Measurements from ENCODE around the gene GPR149. TPM values are rescaled to one million over a fixed set of nuclear protein-coding genes. Genes with fewer than 3 reads are reported as not detected.
A peak's percentile ranks its signal among the peaks of the same experiment; 100 is the strongest.

GPR149 gene
- total RNA-seq, 1 experiment from 2014 or later, result not detected

DNA sequence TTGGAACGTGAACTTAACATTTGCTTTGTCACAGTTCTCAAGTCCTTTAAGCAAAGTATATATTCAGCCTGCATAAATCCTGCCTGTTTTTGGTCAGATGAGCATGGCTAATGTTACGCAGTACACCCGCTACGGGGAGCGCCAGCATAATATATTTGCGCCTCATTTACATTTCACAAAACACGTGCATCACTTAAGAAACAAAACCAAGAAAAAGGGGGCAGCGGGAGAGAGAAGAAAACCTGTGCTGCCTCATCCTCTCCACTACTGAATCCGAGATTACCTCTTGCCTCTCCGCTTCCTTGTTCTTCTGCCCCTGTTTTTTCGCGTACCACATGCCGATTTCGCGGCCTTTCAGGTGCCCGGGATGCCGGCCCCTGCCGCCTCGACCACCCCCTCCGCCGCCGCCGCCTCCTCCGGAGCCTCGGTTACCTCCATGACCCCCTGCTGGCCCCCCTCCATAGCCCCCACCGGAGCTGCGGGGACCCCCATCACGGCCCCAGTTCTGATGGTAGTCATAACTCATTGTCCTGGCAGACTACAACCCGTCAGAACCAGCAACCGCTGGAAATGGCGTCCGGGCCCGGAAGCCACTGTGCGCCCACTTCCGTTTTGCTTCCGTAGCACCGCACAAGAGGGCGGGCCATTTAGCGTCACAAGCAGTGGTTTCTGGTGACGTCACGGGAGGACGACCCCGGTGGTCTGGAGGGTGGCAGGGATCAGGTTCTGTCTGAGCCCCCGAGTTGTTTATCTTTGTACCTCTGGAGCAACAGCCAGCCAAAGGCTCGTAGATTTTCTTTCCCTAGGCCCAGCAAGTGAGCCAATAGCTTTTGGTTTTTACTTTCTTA lies 105.9 kb downstream of the GPR149 start, which contains the start of gene DHX36:
Gene DHX36, minus strand, starts transcription at position 597 of the 848 bp plus-strand sequence. Its CDS starts 71 bp downstream, at position 526.
- peaks cover 5% of the 10 kb centered on the region; the same call in 1 of the 2 replicates for H4K20me1 ChIP-seq (ENCODE audit: insufficient read depth)
- peak; percentile 73 for DNase-seq (ENCODE audit: low read depth, low spot score)
- ChIA-PET CTCF (no interaction called here), RAD21 (ENCODE audit: low non-redundant PET in 1 of 2, low total read pairs in 2 of 2, uncharacterized antibody in 2 of 2, unreplicated experiment in 2 of 2) (no interaction called here), POLR2A (no interaction called here)
- no peaks in the 10 kb centered on the region for H3K9me3 ChIP-seq (ENCODE audit: control insufficient read depth in 1 of 2, insufficient read depth in 1 of 2, low read depth in 1 of 2, low read length in 2 of 2)
- peak; percentile 94 for ATAC-seq
- H3K27me3 ChIP-seq (ENCODE audit: insufficient read depth, low read length), result no peaks in the 10 kb centered on the region
- H2AFZ ChIP-seq (ENCODE audit: low read depth, low read length, poor library complexity, severe bottlenecking), result peak within 1 kb of the TSS; percentile 56
- BruUV-seq (replicated peaks), result TSS peak; percentile 62
- H3K9ac ChIP-seq (ENCODE audit: low read length), result peak within 1 kb of the TSS; percentile 88
- no peaks in the 10 kb centered on the region for H3K9me2 ChIP-seq (ENCODE audit: insufficient read depth)
- H3K27ac ChIP-seq (ENCODE audit: low read depth, low read length), result peak within 1 kb of the TSS; percentile 53
- TF ChIP-seq SIN3A (IDR thresholded peaks at IDR 0.05; ENCODE audit: low read depth), result 0 out of 2 replicates have a peak, but pooled peaks have one; percentile 34
- TF ChIP-seq EZH2phosphoT487 (IDR thresholded peaks at IDR 0.05; ENCODE audit: borderline replicate concordance), result no peak
- TF ChIP-seq, protein P1, sequence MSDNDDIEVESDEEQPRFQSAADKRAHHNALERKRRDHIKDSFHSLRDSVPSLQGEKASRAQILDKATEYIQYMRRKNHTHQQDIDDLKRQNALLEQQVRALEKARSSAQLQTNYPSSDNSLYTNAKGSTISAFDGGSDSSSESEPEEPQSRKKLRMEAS (IDR thresholded peaks at IDR 0.05), result peak; percentile 44; the same call in 1 of the 2 replicates
- TF ChIP-seq EGR1 (IDR thresholded peaks at IDR 0.05; ENCODE audit: low read depth), result no peak
- TF ChIP-seq, protein P2, sequence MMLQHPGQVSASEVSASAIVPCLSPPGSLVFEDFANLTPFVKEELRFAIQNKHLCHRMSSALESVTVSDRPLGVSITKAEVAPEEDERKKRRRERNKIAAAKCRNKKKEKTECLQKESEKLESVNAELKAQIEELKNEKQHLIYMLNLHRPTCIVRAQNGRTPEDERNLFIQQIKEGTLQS (IDR thresholded peaks at IDR 0.05), result no peak
- TF ChIP-seq POLR2A (IDR thresholded peaks at IDR 0.05; ENCODE audit: borderline replicate concordance, extremely low read depth, insufficient read depth, insufficient read length), result peak; percentile 86
- peak; percentile 41; the same call in 1 of the 2 replicates for TF ChIP-seq SP1 (IDR thresholded peaks at IDR 0.05; ENCODE audit: low read depth)
- TF ChIP-seq CBX3 (IDR thresholded peaks at IDR 0.05; ENCODE audit: low read depth), result no peak; the same call in 1 of the 2 replicates
- TF ChIP-seq POLR2AphosphoS5 (IDR thresholded peaks at IDR 0.05; ENCODE audit: low read depth, low read length), result peak; percentile 95
- TF ChIP-seq ELF1 (IDR thresholded peaks at IDR 0.05; ENCODE audit: borderline replicate concordance, low read depth), result peak; percentile 64
- TF ChIP-seq YY1 (IDR thresholded peaks at IDR 0.05; ENCODE audit: extremely low read depth, insufficient replicate concordance, low read depth, low read length), result peak; percentile 92
- TF ChIP-seq, protein P3, sequence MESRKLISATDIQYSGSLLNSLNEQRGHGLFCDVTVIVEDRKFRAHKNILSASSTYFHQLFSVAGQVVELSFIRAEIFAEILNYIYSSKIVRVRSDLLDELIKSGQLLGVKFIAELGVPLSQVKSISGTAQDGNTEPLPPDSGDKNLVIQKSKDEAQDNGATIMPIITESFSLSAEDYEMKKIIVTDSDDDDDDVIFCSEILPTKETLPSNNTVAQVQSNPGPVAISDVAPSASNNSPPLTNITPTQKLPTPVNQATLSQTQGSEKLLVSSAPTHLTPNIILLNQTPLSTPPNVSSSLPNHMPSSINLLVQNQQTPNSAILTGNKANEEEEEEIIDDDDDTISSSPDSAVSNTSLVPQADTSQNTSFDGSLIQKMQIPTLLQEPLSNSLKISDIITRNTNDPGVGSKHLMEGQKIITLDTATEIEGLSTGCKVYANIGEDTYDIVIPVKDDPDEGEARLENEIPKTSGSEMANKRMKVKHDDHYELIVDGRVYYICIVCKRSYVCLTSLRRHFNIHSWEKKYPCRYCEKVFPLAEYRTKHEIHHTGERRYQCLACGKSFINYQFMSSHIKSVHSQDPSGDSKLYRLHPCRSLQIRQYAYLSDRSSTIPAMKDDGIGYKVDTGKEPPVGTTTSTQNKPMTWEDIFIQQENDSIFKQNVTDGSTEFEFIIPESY (IDR thresholded peaks at IDR 0.05; ENCODE audit: extremely low read depth, insufficient replicate concordance, low read length), result peak; percentile 3
- TF ChIP-seq SRF (IDR thresholded peaks at IDR 0.05; ENCODE audit: low read depth), result no peak
- TF ChIP-seq ZFX (IDR thresholded peaks at IDR 0.05), result peak; percentile 79
- TF ChIP-seq TCF7L2 (IDR thresholded peaks at IDR 0.05; ENCODE audit: borderline replicate concordance, extremely low read depth, insufficient read depth, insufficient read length), result peak; percentile 10
- TF ChIP-seq, protein P4, sequence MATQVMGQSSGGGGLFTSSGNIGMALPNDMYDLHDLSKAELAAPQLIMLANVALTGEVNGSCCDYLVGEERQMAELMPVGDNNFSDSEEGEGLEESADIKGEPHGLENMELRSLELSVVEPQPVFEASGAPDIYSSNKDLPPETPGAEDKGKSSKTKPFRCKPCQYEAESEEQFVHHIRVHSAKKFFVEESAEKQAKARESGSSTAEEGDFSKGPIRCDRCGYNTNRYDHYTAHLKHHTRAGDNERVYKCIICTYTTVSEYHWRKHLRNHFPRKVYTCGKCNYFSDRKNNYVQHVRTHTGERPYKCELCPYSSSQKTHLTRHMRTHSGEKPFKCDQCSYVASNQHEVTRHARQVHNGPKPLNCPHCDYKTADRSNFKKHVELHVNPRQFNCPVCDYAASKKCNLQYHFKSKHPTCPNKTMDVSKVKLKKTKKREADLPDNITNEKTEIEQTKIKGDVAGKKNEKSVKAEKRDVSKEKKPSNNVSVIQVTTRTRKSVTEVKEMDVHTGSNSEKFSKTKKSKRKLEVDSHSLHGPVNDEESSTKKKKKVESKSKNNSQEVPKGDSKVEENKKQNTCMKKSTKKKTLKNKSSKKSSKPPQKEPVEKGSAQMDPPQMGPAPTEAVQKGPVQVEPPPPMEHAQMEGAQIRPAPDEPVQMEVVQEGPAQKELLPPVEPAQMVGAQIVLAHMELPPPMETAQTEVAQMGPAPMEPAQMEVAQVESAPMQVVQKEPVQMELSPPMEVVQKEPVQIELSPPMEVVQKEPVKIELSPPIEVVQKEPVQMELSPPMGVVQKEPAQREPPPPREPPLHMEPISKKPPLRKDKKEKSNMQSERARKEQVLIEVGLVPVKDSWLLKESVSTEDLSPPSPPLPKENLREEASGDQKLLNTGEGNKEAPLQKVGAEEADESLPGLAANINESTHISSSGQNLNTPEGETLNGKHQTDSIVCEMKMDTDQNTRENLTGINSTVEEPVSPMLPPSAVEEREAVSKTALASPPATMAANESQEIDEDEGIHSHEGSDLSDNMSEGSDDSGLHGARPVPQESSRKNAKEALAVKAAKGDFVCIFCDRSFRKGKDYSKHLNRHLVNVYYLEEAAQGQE (IDR thresholded peaks at IDR 0.05; ENCODE audit: low read depth), result no peak
- TF ChIP-seq, protein P5, sequence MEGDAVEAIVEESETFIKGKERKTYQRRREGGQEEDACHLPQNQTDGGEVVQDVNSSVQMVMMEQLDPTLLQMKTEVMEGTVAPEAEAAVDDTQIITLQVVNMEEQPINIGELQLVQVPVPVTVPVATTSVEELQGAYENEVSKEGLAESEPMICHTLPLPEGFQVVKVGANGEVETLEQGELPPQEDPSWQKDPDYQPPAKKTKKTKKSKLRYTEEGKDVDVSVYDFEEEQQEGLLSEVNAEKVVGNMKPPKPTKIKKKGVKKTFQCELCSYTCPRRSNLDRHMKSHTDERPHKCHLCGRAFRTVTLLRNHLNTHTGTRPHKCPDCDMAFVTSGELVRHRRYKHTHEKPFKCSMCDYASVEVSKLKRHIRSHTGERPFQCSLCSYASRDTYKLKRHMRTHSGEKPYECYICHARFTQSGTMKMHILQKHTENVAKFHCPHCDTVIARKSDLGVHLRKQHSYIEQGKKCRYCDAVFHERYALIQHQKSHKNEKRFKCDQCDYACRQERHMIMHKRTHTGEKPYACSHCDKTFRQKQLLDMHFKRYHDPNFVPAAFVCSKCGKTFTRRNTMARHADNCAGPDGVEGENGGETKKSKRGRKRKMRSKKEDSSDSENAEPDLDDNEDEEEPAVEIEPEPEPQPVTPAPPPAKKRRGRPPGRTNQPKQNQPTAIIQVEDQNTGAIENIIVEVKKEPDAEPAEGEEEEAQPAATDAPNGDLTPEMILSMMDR (IDR thresholded peaks at IDR 0.05 in 2 of 3, conservative IDR thresholded peaks at IDR 0.05 in 1 of 3; ENCODE audit: borderline replicate concordance in 1 of 3, insufficient read depth in 1 of 3, low read depth in 2 of 3, low read length in 2 of 3), result no peak
- no peaks in the 10 kb centered on the region for H3K36me3 ChIP-seq (ENCODE audit: control insufficient read depth in 1 of 2, insufficient read depth in 2 of 2, low read length in 2 of 2)
- H3K4me2 ChIP-seq (ENCODE audit: low read length), result peak within 1 kb of the TSS; percentile 88
- H3K4me3 ChIP-seq (replicated peaks in 1 of 2; ENCODE audit: low read depth in 1 of 2, low read length in 2 of 2), result peak within 1 kb of the TSS; percentile 90 to 93
- H3K79me2 ChIP-seq (ENCODE audit: insufficient read depth, low read length), result peaks cover 53% of the 10 kb centered on the region
- intact Hi-C loops (cut with micrococcal nuclease), result no loop called here
- peaks cover 3 to 15% of the 10 kb centered on the region in 2 experiments; a peak in 3 of 4 replicates for H3K4me1 ChIP-seq (ENCODE audit: control insufficient read depth in 1 of 2, insufficient read depth in 2 of 2, low read length in 2 of 2)
